ENCODE results near the gene EHMT2. TPM values are rescaled to one million over a fixed set of nuclear protein-coding genes. Genes with fewer than 3 reads are reported as not detected.

Gene EHMT2
- total and polyA plus RNA-seq, 2 donors (not counting 3 experiments of a cell fraction or from before 2014, with no cell fraction given): 53.3 to 54.3 TPM

- H3K9ac ChIP-seq (replicated peaks; ENCODE audit: extremely low read depth, insufficient read depth, low read length): no peak overlapping the region
- CTCF ChIA-PET: interaction anchor here (1.0 to 1.4 kb wide), 2 partner anchors 40 to 44 kb away, joined by 3 to 4 read pairs; partner anchors contain the start of gene ZBTB12
- H3K4me3 ChIP-seq (replicated peaks in 1 of 3; ENCODE audit: insufficient read depth in 1 of 3, low read depth in 1 of 3, low read length in 3 of 3): no peak overlapping the region
Observed at GRCh38 chr6:31946370-31946885, 48.9 kb upstream of the EHMT2 start.

More at GRCh38 chr6:31946370-31946885, 48.9 kb upstream of the EHMT2 start:
- no peak overlapping the region for H2AFZ ChIP-seq (ENCODE audit: low read depth, low read length)
- peaks cover 0 to 11% of the 10 kb centered on the region in 2 experiments for H3K27me3 ChIP-seq (ENCODE audit: control insufficient read depth in 2 of 2, insufficient read depth in 2 of 2, low read length in 2 of 2)
- H3K27ac ChIP-seq (ENCODE audit: insufficient read depth, low read depth, low read length): no peak overlapping the region
- intact Hi-C loops (cut with micrococcal nuclease): no loop called here
- H3K36me3 ChIP-seq (ENCODE audit: control insufficient read depth in 2 of 2, extremely low read depth in 1 of 2, insufficient read depth in 2 of 2, low read length in 2 of 2): peaks cover 2 to 4% of the 10 kb centered on the region in 2 experiments
- no peak for DNase-seq (ENCODE audit: low read depth, low spot score)
- POLR2A ChIA-PET: no interaction called here
- H4K20me1 ChIP-seq (replicated peaks; ENCODE audit: control insufficient read depth, extremely low read depth, insufficient read depth, low read length): no peaks in the 10 kb centered on the region
- no peaks in the 10 kb centered on the region for H3K9me1 ChIP-seq (replicated peaks; ENCODE audit: control insufficient read depth, extremely low read depth, insufficient read depth, low read length)
- no peak overlapping the region for H3K4me2 ChIP-seq (ENCODE audit: insufficient read depth, low read length)
- TF ChIP-seq, protein P1, sequence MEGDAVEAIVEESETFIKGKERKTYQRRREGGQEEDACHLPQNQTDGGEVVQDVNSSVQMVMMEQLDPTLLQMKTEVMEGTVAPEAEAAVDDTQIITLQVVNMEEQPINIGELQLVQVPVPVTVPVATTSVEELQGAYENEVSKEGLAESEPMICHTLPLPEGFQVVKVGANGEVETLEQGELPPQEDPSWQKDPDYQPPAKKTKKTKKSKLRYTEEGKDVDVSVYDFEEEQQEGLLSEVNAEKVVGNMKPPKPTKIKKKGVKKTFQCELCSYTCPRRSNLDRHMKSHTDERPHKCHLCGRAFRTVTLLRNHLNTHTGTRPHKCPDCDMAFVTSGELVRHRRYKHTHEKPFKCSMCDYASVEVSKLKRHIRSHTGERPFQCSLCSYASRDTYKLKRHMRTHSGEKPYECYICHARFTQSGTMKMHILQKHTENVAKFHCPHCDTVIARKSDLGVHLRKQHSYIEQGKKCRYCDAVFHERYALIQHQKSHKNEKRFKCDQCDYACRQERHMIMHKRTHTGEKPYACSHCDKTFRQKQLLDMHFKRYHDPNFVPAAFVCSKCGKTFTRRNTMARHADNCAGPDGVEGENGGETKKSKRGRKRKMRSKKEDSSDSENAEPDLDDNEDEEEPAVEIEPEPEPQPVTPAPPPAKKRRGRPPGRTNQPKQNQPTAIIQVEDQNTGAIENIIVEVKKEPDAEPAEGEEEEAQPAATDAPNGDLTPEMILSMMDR (IDR thresholded peaks at IDR 0.05; ENCODE audit: extremely low read depth in 1 of 2, insufficient read depth in 1 of 2, low read depth in 1 of 2, low read length in 2 of 2): no peak
- TF ChIP-seq MYC (IDR thresholded peaks at IDR 0.05; ENCODE audit: low read depth, low read length): no peak
- no peak for TF ChIP-seq GATA2 (IDR thresholded peaks at IDR 0.05; ENCODE audit: insufficient read depth, insufficient read length, low read depth, low read length)
- no peak for TF ChIP-seq POLR2A (IDR thresholded peaks at IDR 0.05; ENCODE audit: low read depth, low read length)
- TF ChIP-seq FOS (IDR thresholded peaks at IDR 0.05; ENCODE audit: borderline replicate concordance, insufficient read depth, low read length): no peak
- TF ChIP-seq EZH2 (IDR thresholded peaks at IDR 0.05; ENCODE audit: borderline replicate concordance, low read depth, low read length, severe bottlenecking): no peak
- no peak for TF ChIP-seq JUN (IDR thresholded peaks at IDR 0.05; ENCODE audit: borderline replicate concordance, insufficient read depth, insufficient read length, low read depth)
- TF ChIP-seq MAX (IDR thresholded peaks at IDR 0.05; ENCODE audit: insufficient read depth, insufficient read length): no peak
- H3K4me1 ChIP-seq (ENCODE audit: control insufficient read depth, extremely low read depth, insufficient read depth, low read length): peaks cover 3% of the 10 kb centered on the region
- dilution Hi-C loops (cut with MboI; ENCODE audit: extremely low pct_ligation_motif_present, low sequenced_read_pairs): no loop called here
- no peaks in the 10 kb centered on the region for H3K9me3 ChIP-seq (replicated peaks; ENCODE audit: control insufficient read depth, insufficient read depth, low read length)
- no peaks in the 10 kb centered on the region for H3K79me2 ChIP-seq (ENCODE audit: control insufficient read depth, insufficient read depth, low read length)
- BruUV-seq (replicated peaks): no TSS peak
- no peak for FAIRE-seq
